GM19043 (cell line): Measurements from ENCODE around the gene DPF3.

Experiments
- ATAC-seq: cut with Tn5 transposase; IDR thresholded peaks from one replicate; pipeline ENCODE4 v1.9.1; 2021; ENCODE audit warnings: low read depth; ENCODE audit not compliant: unreplicated experiment

Gene DPF3

GRCh38 chr14:72589652-72590051, 304.2 kb downstream of the DPF3 start:
- ATAC-seq: no peak

DNA sequence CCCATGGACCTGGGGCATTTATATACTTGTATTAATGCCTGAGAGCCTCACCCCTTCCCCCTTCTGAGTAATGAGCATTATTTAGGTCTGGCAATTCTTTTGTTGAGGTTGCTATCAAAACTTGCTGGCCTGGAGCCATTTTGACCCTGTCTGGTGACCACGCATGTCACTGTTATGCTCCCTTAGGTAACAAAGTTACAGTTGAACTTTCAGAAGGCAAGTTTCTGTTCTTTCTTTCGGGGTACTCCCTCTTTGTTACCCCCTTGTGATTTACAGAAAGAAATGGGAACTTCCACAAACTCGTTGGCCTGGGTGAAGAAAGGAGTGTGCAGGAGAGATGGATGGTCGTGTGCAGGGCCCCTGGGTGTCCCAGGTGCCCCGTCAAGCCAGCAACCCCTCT, 305.4 kb downstream of the DPF3 start:
- no peak for ATAC-seq

DNA sequence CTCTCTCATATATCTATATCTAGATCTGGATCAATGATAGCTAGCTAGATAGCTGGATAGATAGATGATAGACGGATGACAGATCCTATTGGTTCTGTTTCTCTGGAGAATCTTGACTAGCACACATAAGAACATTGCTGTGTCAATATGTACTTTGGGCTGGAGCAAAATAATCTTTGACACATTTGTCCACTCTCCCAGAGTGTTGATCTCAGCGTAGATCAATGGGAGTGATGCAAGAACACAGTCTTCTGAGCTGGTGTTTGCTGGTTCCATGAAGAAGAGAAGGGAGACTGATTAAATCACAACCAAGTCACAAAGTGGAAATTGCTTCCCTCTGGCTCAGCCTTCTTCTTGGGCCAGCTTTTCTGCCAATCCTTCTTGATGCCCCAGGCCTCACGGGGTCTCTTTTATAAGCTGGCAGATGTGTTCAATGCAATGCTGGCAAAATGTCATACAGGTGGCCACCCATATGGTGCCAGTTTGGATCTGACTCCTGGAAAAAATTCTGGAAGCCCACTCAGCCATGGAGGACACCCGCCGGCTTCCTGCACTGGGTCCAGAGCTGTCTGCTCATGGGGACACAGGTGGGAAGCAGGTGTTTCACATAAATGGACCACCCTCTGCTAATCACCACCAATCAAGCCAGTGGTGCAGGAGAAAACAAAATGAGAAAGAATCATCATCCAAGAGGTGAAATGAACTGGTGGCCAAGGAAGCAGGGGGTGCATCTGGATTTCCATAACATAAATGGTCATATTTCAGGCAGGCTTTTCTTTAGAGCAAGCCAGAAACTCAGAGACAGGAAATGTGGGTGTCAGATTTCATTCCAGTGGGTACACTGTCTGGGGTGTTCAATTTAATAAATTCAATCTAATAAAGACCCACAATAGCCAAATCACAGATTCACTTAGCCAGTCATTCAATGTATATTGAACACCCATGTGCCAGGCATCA, 310.3 kb downstream of the DPF3 start:
- no peak for ATAC-seq

- ATAC-seq: no peak
Measured at GRCh38 chr14:72582582-72582981, 311.3 kb downstream of the DPF3 start.

DNA sequence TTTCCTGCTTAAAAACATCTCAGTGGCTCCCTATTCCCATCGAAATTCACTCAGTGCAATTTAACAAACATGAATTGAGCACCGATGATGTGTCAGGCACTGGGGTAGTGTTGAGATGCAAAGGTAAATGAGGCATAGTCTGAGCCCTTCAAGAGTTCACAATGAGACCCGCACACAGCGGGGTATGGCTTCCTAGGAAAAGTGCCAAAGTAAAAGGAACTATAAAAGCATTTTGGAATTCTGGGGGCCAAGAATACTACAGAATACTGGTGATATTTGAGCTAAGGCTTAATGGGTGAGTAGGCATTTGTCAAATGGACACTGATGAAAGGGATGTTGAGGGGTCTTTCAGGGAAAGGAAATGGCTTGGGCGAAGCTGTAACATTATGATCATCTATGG, 315.4 kb downstream of the DPF3 start:
- no peak for ATAC-seq

DNA sequence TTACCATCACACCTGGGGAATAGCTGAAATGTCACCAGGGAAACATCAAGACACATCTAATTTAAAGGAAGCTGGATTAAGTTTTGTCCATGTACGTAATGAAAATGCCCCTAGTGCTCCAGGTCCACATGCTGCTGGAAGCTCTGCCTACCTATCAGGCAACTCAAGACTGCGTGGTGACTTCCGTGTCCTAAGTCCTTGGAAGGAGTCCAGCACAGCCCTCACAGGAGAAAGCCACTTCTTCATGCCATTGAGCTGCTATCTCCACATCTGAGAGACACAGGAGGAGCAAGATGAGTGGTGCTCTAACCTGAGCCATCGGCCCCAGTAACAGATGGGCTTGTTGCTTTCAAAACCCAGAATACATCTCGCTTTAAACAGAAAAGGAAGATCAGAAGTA, 316.4 kb downstream of the DPF3 start:
- ATAC-seq: no peak

- ATAC-seq: no peak
Measured at GRCh38 chr14:72576258-72576657, 317.6 kb downstream of the DPF3 start.

GRCh38 chr14:72574715-72575114, 319.2 kb downstream of the DPF3 start:
- ATAC-seq: no peak

DNA sequence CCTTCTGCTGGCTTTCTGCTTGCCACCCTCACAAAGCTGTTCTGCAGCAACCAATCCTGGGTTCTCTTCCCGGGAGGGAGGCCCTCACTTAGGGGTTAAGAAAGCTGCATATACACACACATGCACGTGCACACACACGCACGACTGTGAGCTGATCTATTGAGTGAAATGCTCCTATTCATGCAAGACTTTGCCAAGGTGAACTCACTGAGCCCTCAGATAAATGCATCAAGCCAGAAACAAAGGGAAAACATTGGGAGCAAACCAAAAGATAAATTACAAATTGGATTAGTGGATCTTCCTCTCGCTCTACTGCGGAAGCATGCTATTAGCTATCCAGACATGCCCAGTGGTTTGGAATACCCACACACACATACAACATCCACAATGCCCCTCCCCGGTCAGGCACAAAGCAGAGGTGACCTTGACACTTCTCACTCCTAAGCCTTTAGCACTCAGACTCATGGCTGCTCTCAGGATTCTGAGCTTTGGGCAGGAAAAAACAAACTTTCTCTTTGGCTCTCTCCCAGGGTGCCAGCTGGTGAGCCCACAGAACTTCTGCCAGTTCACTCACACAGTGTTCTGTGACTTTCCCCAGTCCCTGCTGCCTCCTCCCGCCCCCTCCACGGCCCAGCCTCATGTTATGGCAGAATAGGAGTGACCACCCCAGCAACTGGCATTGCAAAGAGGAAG, 320.0 kb downstream of the DPF3 start:
- ATAC-seq: no peak
